GM10266 (cell line): ENCODE measurements around the gene HPGD.

Source experiments
- DNase-seq: peaks from one replicate; pipeline ENCODE4 v3.0.0; 2012; ENCODE audit errors: extremely low spot score
- TF ChIP-seq, protein P1 (sequence below): IDR thresholded peaks from 2 replicates; pipeline ENCODE4 v1.5.1; 2012; ENCODE audit warnings: mild to moderate bottlenecking, low read depth; ENCODE audit not compliant: control insufficient read depth, insufficient read depth; ENCODE audit errors: missing control alignments

HPGD gene

DNA sequence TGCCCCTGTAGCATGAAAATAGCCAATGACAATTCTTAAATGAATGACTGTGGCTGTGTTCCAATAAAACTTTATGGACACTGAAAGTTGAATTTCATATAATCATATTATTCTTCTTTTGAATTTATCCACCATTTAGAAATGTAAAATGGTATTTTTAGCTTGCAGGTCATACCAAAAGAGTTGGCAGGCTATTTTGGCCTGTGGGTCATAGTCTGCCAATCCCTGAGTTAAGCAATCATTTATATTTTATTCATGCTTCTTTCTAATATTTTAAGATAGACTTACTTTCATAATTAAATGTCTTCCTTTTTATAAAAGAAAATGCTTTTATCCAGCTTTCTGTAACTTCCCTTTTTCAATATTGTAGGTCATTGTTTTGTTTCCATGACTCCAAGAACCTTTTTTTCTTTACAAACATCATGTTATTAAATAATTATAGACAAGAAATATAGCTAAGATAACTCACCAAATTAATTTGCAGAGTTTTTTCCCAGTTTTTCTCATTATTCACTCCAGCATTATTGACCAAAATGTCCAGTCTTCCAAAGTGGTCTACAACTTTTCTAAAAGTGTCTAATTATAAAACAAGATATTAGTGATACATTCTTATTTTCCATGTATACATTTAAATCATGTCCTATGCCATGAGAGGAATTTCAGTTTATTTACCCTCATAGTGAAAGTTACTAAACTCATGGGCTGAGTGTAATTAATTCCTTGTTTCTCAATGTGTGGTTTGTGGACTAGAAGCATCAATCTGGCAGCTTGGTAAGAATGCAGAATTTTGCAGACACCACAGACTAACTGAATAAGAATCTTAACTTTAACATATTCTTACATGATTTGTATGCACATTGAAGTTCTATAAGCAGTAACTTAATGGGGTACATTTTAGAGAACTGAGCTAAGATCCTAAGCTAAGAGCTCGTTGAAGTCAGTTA is 4.5 kb downstream of the HPGD start:
- TF ChIP-seq, protein P1, sequence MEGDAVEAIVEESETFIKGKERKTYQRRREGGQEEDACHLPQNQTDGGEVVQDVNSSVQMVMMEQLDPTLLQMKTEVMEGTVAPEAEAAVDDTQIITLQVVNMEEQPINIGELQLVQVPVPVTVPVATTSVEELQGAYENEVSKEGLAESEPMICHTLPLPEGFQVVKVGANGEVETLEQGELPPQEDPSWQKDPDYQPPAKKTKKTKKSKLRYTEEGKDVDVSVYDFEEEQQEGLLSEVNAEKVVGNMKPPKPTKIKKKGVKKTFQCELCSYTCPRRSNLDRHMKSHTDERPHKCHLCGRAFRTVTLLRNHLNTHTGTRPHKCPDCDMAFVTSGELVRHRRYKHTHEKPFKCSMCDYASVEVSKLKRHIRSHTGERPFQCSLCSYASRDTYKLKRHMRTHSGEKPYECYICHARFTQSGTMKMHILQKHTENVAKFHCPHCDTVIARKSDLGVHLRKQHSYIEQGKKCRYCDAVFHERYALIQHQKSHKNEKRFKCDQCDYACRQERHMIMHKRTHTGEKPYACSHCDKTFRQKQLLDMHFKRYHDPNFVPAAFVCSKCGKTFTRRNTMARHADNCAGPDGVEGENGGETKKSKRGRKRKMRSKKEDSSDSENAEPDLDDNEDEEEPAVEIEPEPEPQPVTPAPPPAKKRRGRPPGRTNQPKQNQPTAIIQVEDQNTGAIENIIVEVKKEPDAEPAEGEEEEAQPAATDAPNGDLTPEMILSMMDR = no peak
- DNase-seq = no peak

DNA sequence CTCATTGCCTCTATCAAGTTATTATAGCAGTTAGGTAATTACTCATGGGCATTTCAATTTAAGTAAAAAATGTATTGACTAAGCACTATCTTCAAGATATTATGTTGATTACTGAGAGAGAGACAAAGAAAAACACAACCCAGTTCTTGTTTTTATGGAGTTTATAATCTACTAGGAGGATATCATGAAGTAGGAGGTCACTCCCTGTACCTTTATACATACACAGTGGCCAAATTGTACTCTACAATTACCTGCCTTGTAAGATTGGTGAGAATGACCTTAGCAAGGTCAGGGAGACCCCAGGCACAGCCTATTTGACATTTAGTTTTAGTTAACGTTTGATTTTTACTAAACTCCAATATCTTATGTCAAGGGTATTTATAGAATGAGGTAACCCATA is 5.5 kb downstream of the HPGD start:
- TF ChIP-seq, protein P1 = no peak
- DNase-seq = no peak

DNA sequence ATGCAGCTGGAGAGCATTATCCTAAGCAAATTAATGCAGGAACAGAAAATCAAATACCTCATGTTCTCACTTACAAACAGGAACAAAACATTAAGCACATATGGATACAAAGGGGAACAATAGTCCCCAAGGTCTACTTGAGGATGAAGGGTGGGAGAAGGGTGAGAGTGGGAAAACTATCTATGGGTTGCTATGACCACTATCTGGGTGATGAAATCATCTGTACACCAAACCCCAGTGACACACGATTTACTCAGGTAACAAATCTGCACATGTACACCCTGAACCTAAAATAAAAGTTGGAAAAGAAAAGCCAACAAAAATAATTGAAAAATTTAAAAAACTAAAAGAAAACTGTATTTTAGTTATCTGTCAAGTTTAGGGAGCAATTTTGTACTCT is 5.9 kb downstream of the HPGD start:
- no peak for DNase-seq

DNA sequence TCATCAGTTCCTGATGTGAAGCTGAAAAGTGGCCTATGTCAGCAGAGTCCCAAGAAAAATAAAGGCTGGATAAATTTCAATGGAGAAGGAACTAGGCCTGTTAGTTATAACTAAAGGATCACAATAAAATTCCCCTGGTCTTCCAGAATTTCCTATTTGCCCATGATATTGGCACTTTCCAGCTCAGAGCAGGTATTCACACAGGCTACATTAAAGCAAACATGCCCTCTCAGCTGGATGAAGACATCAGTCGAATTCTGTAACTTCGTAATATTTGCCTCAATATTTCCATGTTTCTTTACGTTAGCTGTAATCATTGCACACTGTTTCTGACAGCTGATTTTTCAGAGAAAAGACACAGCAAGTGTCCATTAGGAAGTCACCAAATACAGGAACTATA is 9.5 kb downstream of the HPGD start:
- DNase-seq = no peak
- TF ChIP-seq, protein P1 = no peak

More for the DNA sequence above, 5.9 kb downstream of the HPGD start:
- TF ChIP-seq, protein P1 = no peak

DNA sequence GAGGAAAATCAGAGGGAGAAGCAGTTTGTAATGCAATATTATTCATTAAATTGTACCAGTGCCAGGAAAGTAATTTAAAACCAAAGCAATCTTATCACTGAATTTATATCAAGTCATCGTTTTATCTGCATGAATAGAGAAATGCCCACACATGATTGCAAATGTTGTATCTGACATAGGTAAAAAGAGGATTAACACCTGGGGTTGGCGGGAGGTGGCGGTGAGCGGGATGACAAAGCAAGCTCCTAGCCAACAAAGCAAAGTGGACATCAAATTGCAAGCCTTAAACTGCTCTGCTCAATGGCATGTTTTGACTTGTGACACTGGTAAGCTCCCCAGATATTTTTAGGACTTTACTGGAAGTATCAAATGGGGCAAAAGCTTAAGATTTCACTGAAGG is 16.4 kb downstream of the HPGD start:
- DNase-seq = no peak
- TF ChIP-seq, protein P1 = no peak

DNA sequence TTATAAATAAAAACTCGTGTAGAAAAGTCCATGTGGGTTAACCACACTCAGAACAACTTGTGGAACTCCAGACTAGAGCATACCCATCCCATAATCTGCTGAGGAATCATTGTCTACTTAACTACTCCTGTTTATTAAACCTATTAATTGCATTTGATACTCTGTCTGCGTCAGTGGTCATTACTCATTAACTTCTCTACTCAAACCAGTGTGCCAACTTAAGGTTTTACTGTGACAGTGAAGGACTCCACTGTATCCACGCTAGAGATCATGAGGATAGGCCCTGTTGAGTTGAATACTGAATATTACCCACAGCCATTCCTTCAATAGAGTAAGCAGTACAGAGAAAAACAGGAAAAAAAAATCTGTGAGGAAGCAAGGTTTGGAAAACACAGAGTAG is 17.3 kb downstream of the HPGD start:
- TF ChIP-seq, protein P1 = no peak
- no peak for DNase-seq

DNA sequence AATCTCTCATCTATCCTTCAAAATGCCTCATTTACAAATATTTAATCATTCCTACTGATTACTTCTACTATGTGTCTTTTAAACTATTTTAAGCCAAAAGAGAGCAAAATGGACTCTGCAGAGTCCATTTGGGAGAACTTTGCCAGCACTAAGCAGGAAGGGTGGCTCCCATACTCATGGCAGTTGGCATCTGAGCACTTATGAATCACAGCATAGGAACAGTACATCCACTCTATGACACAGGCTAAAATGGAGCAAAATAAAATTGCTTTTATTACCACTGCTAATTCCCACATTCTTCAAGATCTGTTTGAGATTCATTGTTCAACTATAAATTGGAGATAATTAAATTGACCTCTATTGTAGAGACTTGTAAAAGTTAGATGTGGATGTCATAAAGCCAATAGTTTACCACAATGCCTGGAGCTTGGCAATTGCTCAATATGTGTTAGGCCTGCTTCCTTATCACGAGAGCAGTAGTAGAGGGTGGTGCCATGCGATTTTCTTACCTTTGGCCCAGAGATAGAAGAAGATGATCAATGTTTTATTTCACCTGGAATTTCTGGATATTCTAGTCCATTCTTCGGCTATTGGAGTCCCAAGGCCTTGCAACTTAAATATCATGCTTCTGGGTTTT is 19.1 kb downstream of the HPGD start:
- TF ChIP-seq, protein P1 = no peak
- DNase-seq = no peak
